Muscle of arm (tissue), 12 donors: ENCODE results near the gene COL15A1. TPM values are rescaled to one million over a fixed set of nuclear protein-coding genes. Genes with fewer than 3 reads are reported as not detected.
"Not testable (repeated sequence)": the region's sequence is repeated elsewhere in the genome, so short reads cannot be mapped to it uniquely, and the experiment has no call there.

Source experiments
- DNase-seq: peaks from one replicate; pipeline ENCODE4 v3.0.0-alpha.2; 2013
- polyA plus RNA-seq, 12 donors: library from polyadenylated mRNA; unstranded; fragments of 120-200 nt; gene quantifications; one replicate each; pipeline ENCODE4 v1.2.1, GENCODE V29; 2013; ENCODE audit not compliant: insufficient read length in 12 of 12

COL15A1 gene
- polyA plus RNA-seq, 12 donors, result 94.2 to 243 (median 172) TPM; not detected in 1

DNA sequence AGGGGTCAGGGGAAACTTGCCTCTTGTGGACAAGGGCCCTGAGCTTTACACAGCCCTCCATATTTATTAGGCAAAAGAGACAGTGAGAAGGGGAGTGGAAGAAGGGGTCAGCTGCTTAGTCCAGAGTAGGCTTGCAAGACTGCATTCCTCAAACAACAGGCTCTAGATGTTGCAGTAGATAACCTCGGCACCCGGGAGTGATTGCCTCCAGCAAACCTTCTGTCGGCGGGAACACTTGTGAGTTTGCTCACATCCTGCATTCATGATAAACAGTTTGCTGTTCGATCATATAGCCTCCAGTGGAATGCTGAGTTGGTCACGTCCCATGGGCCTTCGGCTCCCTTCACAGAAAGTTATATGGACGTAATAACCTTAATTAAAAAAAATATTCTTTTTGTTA is 66.7 kb downstream of the COL15A1 start:
- not testable (repeated sequence) for DNase-seq

GRCh38 chr9:99011161-99011709 is 67.5 kb downstream of the COL15A1 start:
- DNase-seq, result no peak

- DNase-seq, result no peak
Observed at GRCh38 chr9:99012957-99013512, 69.3 kb downstream of the COL15A1 start.

- DNase-seq, result no peak
Observed at GRCh38 chr9:99013550-99013949, 69.8 kb downstream of the COL15A1 start.

GRCh38 chr9:99015448-99015847 is 71.7 kb downstream of the COL15A1 start:
- no peak for DNase-seq

- no peak for DNase-seq
Observed at GRCh38 chr9:99015890-99016289, 72.2 kb downstream of the COL15A1 start.

DNA sequence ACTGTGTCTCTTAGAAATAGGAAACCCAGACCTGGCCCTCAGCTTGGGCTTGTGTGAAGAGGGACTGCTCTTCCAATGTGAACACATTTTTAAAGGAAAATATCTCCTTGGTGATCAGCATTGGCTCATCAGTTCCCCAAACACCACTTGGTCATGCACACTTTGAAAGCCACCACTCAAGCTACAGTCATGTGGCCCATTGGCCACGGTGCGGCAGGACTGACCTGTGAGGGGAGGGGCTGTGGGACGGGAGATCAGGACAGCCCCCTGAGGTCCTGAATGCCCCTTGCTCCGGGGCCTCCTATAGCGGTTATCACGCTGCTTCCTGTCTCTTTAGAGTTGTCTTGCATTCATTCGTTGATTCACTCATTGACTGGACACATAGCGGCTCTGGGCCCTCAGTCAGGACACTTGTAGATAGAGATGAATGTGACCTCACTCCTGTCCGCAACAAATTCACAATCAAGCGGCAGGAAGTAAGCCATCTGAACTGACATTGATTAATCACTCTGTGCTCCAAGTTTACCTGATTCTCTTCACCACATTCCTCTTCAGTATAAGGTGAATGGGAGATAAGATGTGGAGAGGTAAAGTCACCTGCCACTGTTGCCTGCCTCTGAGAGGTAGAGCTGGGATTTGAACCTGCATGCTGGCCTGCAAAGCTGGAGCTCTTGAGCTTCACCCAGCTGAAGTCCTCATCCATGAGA is 73.1 kb downstream of the COL15A1 start:
- DNase-seq, result no peak

DNA sequence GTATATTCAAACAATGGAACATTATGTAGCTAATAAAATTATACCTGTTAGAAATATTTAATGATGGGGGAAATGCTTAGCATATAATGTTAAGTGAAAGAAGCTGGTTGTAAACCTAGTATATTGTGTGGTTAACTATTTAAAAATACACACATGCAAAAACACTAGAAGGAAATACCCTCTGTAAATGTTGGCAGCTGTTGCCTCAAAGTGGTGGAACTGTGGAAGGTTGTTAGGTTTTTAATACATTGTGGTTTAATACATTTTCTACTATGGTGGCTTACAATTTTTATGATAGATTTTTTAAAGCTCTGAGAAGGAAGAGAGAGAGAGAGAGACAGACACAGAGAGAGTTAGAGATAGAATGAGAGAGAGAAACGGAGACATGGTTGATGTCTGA is 74.9 kb downstream of the COL15A1 start:
- DNase-seq, result no peak

DNA sequence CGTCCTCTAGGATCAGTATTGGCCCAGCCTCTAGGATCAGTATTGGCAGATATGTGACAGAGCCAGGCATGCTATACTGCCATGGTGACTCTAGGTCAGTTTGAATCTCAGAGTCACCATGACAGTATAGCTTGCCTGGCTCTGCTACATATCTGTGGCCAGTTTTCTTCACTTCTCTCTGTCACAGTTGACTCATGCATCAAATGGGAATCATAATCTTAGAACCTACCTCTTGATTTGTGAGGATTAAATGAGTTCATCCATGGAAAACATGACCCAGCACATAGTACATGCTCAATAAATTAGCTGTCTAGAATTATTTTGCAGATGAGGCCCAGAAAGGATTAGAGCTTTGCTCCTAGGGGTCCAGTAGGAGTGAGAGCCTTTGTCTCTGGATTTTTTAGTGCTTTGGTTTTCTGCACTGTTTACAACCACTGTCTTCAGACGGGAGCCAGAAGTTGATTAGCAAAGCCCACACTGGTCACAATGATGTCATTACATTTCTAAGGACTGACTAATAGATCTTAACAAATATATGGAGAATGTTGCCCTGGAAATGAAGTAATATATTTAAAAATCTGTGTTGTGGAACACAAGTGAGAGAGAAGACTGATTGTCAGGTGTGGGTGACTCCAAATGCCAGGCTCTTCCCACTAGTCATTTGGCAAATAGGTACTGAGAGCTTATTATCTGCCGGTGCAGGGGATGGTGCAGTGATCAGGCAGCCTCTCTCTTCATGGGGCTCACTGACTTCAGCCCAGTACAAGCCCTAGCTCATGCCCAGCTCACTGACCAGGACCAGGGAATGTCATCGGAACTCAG is 76.0 kb downstream of the COL15A1 start:
- no peak for DNase-seq

- DNase-seq, result no peak
Observed at GRCh38 chr9:99020786-99021436, 77.2 kb downstream of the COL15A1 start.

DNA sequence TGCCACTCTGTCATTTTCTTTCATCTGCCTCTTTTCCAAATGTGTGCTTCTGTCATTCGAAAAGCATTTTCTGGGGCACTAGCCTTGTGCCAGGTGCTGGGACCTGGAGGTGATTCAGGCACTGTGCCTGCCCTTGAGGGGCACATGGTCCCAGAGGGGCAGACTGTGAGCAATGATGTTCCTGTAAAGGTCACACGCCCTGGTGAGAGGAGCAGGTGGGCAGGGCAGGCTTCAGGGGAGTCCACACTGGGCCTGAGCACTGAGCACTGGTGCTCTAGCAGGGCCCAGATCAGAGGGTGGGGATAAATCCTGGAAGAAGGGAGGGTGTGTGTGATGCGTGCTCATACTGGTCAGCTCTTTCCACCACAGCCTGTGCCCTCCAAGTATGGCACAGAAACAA is 77.8 kb downstream of the COL15A1 start:
- no peak for DNase-seq

- DNase-seq, result peak; percentile 34
Observed at GRCh38 chr9:99023231-99023630, 79.5 kb downstream of the COL15A1 start.

- no peak for DNase-seq
Observed at GRCh38 chr9:99023831-99024230, 80.1 kb downstream of the COL15A1 start.

DNA sequence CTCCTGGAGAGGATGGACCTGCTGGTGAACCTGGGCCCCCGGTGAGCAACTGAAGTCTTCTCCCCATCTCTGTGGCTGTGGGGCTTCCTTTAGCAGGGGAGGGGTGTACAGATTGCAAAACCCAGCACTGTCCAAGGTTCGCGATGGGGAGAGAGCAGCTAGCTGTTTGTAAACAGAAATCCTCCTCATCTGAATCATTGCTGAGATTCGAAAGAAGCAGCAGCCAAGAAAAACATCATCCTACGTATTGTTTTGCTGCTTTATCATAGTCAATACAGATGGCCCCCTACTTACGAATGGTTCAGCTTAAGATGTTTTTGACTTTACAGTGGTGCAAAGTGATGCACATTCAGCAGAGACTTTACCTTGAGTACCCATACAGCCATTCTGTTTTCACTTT is 81.3 kb downstream of the COL15A1 start:
- no peak for DNase-seq

DNA sequence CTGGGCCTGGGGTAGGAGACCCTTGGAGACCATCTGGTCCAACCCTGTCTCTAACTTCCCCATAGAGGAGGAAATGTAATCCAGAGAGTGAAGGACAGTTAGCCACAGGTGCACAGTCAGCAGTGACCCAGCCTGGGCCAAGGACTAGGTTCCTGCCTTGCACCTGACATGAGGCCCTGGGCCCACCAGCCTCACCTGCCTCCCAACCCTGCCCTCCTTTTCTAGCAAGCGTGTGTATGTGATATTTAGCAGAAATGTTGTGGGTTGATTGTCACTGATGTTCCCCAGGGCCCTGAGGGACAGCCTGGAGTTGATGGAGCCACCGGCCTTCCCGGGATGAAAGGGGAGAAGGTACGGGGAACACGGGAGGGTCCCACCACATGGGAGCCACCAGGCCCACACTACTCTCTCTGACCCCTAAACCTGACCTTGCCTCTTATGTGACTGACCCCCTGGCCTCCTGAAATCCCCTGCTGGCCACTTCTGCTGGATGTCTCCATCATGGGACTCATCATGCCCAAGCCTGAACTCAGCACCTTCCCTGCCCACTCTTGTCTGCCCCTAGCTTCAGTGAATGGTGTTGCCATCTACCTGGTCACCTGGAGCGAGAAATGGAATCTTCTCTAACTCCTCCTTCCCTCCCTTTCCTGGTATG is 82.0 kb downstream of the COL15A1 start:
- DNase-seq, result no peak

GRCh38 chr9:99026271-99026955 is 82.7 kb downstream of the COL15A1 start:
- no peak for DNase-seq

DNA sequence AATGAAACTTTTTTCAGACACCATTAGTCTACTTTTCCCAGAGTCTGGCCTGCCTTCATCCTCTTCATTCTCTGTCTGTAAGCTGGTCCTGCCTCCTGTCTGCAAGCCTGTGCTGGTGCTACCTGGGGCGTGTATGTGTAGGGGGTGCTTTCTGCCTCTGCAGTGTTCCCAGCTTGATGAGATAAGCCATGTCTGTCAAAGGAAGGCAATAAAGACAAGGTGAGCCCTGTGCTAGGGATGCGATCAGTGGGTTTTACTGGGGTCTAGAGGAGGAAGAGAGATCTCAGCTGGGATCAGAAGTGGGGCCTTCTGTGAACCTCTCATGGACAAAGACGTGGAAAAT is 83.2 kb downstream of the COL15A1 start:
- DNase-seq, result no peak

- no peak for DNase-seq
Observed at GRCh38 chr9:99027443-99027842, 83.7 kb downstream of the COL15A1 start.

DNA sequence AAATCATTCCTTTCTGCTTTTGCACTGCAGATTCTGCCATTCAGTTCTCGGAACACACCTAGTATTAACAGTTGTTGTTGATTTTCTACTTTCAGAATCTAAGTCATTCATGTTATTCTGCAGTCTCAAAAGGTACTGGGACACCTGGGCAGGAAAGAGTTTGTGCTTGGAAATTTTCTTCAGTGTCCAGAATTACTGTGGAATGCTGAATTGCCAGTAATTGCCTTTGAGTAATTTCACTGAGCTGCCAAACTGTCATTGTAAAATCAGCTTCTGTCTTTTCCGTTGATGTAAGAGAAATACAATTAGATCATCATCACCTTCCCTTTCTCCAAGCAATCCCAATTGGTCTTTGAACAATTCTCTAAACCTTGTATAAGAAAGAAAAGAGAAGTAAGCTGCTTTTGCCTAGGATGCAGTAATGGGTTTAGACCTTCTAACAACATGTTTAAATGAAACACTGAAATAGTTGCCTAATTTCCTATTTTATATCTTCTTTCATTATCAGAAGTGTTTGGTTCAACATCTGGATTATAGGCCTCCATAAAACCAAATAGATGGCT is 85.5 kb downstream of the COL15A1 start:
- DNase-seq, result no peak

DNA sequence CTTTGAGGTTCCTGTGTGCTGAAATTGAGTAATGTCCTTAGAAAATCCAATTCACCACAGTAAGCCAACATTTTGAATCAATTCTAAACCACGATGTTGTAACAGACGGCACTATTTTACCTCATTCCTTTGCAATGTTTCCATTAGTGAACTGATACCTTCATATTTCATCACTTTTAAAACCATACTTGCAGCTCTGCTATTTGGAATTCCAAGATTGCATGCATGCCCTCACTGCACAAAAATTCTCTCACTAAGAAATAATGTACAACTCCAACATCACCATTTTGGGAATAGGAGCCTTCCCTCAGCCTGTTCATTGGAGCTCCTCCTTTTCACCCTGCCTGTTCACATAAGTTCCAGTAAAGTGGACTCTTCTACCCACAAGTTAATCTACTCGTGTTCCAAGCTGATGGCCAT is 86.4 kb downstream of the COL15A1 start:
- no peak for DNase-seq

GRCh38 chr9:99030610-99031109 is 87.0 kb downstream of the COL15A1 start:
- DNase-seq, result no peak
